ENCODE measurements around the gene NAALADL2.
"Not testable (repeated sequence)": the region's sequence is repeated elsewhere in the genome, so short reads cannot be mapped to it uniquely, and the experiment has no call there.

The NAALADL2 gene

GRCh38 chr3:175805825-175806224, 946.7 kb downstream of the NAALADL2 start:
- TF ChIP-seq, protein P1, sequence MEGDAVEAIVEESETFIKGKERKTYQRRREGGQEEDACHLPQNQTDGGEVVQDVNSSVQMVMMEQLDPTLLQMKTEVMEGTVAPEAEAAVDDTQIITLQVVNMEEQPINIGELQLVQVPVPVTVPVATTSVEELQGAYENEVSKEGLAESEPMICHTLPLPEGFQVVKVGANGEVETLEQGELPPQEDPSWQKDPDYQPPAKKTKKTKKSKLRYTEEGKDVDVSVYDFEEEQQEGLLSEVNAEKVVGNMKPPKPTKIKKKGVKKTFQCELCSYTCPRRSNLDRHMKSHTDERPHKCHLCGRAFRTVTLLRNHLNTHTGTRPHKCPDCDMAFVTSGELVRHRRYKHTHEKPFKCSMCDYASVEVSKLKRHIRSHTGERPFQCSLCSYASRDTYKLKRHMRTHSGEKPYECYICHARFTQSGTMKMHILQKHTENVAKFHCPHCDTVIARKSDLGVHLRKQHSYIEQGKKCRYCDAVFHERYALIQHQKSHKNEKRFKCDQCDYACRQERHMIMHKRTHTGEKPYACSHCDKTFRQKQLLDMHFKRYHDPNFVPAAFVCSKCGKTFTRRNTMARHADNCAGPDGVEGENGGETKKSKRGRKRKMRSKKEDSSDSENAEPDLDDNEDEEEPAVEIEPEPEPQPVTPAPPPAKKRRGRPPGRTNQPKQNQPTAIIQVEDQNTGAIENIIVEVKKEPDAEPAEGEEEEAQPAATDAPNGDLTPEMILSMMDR (conservative IDR thresholded peaks at IDR 0.05), result no peak
- no peak for TF ChIP-seq ZFX (IDR thresholded peaks at IDR 0.05)
- H3K27ac ChIP-seq, result no peak overlapping the region

DNA sequence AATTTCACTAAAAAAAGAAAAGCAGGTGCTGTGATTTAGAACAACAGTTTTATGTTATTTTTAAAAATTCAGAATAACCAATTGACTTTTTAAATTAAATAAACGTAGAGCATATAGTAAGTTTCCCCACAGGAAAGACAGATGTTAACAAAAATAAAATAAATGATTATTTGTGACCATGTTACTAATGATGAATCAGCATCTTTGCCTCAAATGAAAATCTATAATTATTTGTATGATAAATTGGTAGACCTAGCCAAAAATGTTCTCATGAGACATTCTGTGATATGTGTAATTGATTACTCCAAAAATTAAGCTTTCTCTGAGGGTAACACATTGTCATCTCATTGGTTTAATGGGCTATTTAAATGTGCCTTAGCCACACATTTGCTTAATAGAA, 948.0 kb downstream of the NAALADL2 start:
- TF ChIP-seq, protein P1 (conservative IDR thresholded peaks at IDR 0.05), result no peak
- no peak for TF ChIP-seq ZFX (IDR thresholded peaks at IDR 0.05)
- no peak overlapping the region for H3K27ac ChIP-seq

DNA sequence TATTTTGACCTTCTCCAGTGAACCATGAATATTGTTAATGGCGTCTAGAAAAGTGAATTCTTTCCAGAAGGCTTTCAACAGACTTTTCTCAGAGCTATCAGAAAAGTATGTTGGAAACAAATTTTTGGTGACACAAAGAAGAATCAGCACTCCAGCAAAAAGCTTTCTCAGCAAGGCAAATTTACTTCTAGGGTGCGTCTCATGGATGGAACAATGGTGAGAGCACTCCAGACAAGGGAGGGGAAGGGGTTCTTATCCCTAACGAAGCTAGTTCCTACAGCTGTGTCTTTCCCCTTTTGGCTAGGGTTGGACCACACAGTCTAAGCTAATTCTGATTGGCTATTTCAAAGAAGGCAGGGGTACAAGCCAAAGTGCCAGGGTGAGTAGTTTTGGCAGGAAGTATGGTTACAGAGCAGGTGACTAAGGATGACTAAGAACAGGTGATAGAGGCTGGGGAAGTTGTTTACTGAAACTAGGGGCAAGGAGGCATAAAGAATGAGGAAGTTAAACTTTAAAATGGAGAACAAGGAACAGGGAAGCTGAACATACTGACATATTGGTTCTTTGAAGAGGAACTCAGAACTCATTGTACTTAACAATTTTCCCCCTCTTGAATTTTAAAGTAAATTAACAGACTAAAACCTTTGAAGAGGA, 959.8 kb downstream of the NAALADL2 start:
- H3K27ac ChIP-seq, result no peak overlapping the region
- TF ChIP-seq, protein P1 (conservative IDR thresholded peaks at IDR 0.05), result no peak
- TF ChIP-seq ZFX (IDR thresholded peaks at IDR 0.05), result no peak

DNA sequence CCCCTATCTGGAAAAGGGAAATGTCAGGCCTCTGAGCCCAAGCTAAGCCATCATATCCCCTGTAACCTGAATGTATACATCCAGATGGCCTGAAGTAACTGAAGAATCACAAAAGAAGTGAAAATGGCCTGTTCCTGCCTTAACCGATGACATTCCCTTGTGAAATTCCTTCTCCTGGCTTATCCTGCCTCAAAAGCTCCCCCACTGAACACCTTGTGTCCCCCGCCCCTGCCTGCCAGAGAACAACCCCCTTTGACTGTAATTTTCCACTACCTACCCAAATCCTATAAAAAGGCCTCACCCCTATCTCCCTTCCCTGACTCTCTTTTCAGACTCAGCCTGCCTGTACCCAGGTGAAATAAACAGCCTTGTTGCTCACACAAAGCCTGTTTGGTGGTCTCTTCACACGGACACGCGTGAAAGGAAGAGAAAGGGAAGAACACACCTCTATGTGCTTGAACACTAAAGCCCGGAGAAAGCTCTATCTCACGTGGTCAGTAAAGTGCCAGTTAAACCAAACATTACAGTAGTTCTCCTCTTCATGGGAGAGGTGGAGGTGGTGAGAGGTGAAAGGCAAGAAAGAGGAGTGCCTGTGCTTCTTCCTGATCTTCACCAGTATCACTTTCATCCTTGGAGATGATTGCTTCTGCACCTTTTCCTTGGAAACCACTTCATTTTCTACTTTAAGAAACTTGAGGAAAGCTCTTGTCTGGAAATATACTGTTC, 963.8 kb downstream of the NAALADL2 start:
- H3K27ac ChIP-seq, result not testable (repeated sequence)

- H3K27ac ChIP-seq, result peak overlapping the region; percentile 29
Observed at GRCh38 chr3:175825016-175825580, 966.0 kb downstream of the NAALADL2 start.

GRCh38 chr3:175826759-175827158, 967.6 kb downstream of the NAALADL2 start:
- no peak overlapping the region for H3K27ac ChIP-seq
- no peak for TF ChIP-seq ZFX (IDR thresholded peaks at IDR 0.05)
- TF ChIP-seq, protein P1 (conservative IDR thresholded peaks at IDR 0.05), result no peak

- not testable (repeated sequence) for H3K27ac ChIP-seq
Observed at GRCh38 chr3:175829809-175830208, 970.7 kb downstream of the NAALADL2 start.

DNA sequence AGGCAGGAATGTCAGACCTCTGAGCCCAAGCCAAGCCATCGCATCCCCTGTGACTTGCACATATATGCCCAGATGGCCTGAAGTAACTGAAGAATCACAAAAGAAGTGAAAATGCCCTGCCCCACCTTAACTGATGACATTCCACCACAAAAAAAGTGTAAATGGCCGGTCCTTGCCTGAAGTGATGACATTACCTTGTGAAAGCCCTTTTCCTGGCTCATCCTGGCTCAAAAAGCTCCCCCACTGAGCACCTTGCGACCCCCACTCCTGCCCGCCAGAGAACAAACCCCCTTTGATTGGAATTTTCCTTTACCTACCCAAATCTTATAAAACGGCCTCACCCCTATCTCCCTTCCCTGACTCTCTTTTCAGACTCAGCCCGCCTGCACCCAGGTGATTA, 976.6 kb downstream of the NAALADL2 start:
- H3K27ac ChIP-seq, result not testable (repeated sequence)

DNA sequence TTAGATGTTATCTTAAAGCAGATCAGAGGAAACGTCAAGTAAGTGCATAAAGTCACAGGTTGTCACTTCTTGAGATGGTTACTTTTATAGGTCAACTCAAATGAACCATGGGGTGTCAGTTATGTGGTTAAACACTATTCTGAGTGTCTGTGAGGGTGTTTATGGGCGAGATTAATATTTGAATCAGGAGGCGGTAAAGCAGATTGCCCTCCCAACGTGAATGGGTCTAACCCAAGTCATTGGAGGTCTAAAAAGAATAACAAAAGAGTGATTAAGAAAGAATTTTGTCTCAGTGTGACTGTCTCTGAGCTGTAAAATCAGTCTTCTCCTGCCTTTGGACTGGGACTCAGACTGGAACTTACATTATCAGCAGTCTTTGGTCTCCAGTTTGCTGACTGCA, 977.5 kb downstream of the NAALADL2 start:
- H3K27ac ChIP-seq, result no peak overlapping the region
- TF ChIP-seq, protein P1 (conservative IDR thresholded peaks at IDR 0.05), result no peak
